ENCODE measurements around the gene SCD.
A peak's percentile ranks its signal among the peaks of the same experiment; 100 is the strongest.
"Not testable (repeated sequence)": the region's sequence is repeated elsewhere in the genome, so short reads cannot be mapped to it uniquely, and the experiment has no call there.

The SCD gene

DNA sequence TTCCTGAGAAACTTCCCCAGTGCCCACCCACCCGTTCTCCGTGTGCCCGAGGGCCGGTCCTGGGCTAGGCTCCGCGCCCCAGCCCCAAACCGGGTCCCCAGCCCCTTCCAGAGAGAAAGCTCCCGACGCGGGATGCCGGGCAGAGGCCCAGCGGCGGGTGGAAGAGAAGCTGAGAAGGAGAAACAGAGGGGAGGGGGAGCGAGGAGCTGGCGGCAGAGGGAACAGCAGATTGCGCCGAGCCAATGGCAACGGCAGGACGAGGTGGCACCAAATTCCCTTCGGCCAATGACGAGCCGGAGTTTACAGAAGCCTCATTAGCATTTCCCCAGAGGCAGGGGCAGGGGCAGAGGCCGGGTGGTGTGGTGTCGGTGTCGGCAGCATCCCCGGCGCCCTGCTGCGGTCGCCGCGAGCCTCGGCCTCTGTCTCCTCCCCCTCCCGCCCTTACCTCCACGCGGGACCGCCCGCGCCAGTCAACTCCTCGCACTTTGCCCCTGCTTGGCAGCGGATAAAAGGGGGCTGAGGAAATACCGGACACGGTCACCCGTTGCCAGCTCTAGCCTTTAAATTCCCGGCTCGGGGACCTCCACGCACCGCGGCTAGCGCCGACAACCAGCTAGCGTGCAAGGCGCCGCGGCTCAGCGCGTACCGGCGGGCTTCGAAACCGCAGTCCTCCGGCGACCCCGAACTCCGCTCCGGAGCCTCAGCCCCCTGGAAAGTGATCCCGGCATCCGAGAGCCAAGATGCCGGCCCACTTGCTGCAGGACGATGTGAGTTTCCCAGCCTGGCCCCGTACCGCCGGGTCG lies at the start of gene SCD:
Gene SCD (plus strand): TSS at position 469 of the 803 bp plus-strand sequence. CDS start 272 bp downstream, at position 741.
- DNase-seq, result peak; percentile 83 to 95

DNA sequence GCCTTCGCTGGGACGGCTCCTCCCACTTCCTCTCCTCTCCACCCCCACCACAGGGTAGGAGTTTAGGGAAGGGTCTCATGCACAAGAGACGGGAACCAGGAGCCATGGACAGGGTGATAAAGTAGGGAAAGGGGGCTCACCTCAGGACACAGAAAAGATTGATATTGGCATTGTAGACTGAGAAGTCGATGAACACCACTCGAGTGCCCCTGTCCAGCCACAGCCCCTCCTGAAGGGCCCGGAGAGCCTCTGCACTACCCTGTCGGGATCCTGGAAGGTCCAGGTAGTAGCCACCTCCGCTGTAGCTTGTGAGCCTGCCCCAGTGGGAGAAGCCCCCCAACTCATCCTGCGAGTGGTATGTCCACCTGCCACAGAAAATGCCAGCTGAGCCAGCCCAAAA lies 49.8 kb upstream of the SCD start:
- DNase-seq, result no peak

DNA sequence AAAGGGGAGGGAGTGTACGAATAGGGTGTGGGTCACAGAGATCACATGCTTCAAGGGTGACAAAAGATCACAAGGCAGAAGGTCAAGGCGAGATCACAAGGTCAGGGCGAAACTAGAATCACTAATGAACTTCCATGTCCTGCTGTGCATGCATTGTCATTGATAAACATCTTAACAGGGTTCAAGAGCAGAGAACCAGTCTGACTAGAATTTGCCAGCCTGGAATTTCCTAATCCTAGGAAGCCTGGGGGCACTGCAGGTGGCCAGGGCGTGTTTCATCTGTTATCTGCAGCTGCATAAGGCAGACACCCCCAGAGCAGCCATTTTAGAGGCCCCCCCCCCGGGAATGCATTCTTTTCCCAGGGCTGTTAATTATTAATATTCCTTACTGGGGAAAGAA lies 45.9 kb upstream of the SCD start:
- not testable (repeated sequence) for DNase-seq

DNA sequence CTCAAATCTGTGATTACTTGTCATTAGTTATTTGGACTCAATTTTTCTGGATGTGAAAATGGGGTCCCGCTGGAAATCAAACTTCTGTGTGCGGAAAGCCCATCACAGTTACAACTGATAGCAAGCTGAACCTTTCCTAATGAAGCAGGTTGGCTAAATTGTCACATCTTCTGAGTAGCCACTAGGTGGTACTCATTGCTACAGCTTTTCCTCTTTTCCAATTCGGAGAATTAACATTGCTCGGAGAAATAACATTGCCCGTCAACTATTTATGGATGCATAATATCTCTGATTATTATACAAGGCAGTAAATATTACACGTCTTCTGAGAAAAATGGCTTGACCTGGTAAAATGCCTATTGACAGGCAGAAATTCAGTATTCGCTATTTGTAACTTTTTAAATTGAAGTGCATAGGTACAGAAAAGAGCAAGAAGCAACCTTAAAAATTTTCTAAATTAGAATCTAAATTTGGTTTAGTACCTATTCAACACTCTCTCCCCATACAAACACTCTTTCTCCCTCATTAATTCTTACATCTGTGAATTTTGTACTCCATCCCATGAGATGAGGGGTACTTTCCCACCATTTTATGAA lies 43.2 kb upstream of the SCD start:
- DNase-seq, result peak in 1 of 2 experiments; percentile 38

DNA sequence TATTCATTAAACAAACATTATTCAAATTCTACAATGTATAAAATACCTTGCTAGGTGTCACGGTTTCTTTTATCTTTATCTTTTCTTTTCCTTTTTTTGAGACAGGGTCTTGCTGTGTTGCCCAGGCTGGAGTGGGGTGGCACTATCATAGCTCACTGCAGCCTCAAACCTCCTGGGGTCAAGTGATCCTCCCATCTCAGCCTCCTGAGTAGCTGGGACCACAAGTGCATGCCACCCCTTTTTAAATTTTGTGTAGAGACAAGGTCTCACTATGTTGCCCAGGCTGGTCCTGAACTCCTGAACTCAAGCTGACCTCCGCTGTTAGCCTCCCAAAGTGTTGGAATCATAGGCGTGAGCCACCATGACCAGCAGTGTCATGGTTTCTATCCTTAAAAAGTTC lies 42.6 kb upstream of the SCD start:
- DNase-seq, result no peak

DNA sequence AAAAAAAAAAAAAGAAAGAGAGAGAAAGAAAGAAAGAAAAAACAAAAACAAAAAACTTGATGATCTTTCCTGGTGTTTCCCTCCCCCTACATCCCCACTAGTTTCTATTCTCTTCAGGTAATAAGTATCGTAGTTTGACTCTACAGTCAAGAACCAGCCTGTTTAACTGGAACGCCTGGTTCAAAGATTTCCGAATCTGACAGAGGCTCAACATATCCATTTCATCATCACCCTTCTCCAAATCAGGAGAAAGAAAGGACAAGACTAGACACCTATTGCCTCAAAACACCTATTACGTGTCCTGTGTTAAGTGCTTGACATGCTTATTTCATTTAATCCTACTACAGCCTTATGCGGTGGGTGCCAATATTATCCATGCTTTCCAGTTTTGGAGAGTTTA lies 40.2 kb upstream of the SCD start:
- DNase-seq, result no peak

DNA sequence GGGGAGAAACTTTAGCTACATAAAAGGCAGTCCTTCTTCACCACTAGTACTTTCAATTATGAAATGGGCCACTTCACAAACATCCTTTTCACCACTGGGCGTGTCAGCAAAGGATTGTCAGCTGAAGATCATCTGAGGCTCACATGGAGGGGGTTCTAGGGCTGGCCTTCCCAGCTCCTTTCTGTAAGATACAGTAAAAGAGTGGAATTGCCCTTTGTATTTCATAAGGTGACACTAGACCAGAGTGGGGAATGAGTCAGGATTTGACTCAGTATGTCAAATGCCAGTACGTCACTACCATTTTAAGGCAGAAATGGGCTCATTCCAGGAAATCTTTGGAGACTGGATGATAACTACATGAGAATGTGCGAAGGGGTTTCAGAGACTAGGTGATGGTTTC lies 39.3 kb upstream of the SCD start:
- DNase-seq, result no peak

DNA sequence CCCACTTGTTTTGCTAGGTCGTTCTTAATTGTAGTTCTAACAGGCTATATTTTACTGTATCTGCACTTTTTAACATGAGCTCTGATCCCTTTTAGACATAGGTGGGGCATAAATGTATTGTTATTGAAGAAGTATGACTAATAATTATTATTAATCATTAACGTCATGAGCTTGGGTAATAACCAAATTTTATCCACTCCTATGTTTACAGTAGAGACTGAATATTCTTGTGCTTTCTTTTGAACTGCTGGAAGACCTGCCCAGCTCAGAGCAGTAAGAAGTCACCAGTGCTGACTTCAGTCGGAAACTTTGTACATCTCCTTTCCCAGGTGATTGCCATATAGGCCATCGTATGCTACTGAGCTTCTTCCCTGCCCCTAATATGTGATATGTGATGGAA lies 35.7 kb upstream of the SCD start:
- no peak for DNase-seq

DNA sequence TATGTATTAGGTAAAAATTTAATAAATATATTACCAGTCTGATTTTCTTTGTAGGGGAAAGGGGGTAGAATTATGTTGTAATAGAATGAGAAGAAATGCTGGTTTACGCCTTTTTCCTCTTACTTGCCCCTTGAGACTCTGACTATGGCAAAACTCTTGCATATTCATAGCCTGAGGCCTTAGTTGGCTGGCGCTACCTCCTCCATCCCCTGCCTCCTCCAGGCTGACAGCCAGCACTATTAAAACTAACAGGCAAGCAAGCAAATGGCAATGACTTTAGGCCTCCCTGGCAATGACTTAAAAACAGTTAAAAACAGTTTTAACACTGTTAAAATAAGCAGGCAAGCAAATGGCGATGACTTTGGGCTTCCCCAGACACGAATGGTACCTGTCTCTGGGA lies 31.4 kb upstream of the SCD start:
- DNase-seq, result no peak

DNA sequence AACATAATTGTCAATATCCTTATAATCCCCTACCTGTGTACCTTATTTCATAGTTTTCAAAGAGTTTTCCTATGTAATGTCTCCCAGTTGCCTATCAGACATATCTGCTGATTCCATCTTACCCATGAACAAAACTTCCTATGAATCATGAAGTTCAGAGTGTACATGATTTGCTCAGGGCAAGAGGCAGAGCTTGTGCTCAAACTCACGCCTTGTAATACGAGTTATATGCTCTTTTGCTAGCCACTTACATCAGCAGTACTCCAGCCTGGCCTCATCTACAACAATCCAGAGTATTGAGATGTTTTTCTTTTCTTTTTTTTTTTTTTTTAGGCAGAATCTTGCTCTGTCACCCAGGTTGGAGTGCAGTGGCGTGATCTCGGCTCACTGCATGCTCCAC lies 28.8 kb upstream of the SCD start:
- DNase-seq, result no peak

DNA sequence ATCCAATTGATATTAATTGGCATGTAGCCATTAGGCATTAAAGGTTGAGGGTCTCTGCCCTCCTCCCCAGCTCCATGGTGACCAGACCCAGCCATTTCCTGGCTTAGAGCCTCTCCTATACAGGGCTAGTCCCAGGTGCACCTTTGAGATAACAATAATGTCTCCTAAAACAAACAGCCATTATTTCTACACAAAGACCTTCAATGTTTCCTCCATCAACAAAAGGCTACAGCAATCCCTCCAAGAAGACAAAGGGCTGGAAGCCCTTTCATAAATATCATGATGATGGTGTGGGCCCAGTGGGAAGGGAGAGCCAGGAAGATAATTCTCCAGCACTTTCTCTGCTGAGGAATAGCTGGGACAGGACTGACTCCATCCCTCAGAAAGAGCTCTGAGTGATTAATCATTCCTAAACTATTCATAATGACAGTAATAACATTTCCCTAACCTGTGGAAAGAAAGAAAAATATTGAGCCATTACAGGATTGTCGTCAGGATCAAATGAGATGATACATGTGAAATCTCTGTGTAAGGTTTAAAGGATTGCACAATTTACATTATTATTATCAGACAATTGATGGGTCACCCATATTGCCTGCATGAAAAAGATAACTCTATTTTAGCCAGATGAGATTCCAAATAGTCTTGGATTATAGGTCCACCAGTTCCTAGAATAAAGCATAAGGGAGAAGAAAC lies 27.2 kb upstream of the SCD start:
- no peak for DNase-seq

DNA sequence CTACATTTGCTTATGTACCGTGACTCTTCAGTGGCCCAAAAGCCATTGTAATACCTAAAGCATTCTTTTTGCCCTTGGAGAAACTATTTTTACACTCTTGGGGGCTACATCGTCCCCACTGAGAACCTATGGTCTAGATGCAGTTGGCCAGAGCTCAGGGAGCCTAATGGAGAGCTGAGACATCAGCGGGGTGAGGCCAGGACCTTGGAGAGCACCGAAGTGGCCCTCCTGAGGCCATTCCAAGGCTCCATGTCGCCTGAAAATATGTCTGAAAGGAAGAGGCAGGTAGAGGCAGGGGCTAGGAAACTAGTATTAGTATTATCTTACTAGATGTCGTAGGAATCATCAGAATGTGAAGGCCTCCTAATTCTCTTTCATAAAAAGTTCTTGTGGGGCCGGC lies 21.9 kb upstream of the SCD start:
- no peak for DNase-seq

DNA sequence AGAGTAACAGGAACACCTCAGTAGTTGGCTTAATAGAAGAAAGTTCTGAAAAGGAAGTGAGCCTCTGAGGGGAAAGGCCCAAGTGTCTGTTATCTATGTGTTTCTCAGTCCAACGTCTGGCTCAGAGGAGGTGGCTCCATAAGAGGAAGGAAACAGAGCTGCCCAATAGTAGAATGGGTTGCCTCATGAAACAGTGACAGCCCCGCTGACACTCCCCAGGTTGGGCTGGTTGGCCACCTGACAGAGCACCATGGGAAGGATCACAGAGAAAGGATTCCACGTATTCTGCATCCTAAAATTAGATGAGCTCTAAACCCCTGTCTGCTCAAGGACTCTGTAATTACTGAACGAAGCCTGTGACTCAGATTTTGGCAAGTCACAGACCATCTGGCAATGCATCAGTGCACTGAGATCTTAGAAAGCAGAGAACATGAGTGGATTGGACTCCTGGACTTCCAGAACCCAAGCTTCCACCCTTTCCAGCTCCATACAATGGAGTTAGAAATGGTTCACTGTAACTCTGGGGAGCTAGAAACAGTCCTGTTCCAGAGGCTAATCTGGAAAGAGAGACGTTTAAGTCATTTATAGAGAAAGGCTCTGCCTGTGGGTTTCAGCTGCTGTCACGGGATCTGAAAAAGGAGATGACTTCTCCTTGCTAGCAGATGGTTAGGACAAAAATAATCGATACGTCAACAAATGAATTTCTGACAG lies 19.9 kb upstream of the SCD start:
- DNase-seq, result no peak

DNA sequence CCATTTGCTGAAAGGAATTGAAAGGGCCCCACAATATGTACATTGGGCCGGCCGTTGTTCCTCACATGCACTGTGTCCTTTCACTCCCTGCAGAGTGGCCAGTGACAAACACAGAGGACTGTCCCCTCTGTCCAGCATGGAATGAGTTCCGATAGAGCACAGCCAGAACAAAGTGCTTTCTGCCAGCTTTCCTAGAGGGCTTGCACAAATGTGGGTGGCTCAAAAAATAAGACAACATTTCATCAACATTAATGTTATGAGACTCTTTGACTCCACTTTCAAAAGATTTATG lies 19.4 kb upstream of the SCD start:
- no peak for DNase-seq

DNA sequence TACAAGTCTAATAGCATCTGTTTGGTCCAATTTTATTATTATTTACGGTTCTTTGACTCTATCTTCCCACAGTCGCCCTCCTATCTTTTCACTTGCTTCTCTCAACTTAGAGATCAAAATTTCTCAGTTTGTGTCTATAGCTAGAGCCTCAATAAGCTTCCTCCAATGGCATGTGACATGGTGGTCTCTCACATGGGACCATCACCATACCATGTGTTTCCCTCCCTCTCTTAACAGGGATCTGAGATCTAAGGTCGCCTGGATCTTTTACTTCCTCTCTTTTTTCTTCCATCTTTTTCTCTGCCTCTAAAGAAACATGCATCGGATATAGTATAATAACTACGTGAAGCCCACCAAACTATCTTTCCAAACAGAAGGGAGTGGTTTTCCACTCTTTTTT lies 18.8 kb upstream of the SCD start:
- DNase-seq, result no peak

DNA sequence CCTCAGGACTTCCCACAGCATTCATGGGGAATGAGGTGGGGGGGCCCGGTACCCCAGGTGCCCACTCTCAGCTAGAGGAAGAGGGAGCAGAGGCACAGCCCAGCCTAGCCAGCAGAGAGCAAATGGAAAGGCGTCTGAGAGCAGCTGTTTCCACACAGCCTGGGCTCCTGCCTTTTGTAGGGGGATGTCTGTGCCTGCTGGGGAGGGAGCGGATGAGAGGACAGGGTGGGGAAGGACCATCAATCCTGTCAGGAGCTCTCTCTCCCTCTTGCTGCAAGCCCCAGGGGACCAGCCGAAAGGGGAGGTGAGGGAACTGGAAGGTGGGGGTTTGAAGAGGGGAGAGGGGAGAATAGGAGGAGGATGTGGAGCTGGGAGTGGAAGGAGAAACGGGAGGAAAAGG lies 17.0 kb upstream of the SCD start, which contains the start of gene PKD2L1:
Gene PKD2L1 (minus strand): TSS at position 150 of the 400 bp plus-strand sequence. CDS start 125 bp downstream, at position 25.
- DNase-seq, result no peak

DNA sequence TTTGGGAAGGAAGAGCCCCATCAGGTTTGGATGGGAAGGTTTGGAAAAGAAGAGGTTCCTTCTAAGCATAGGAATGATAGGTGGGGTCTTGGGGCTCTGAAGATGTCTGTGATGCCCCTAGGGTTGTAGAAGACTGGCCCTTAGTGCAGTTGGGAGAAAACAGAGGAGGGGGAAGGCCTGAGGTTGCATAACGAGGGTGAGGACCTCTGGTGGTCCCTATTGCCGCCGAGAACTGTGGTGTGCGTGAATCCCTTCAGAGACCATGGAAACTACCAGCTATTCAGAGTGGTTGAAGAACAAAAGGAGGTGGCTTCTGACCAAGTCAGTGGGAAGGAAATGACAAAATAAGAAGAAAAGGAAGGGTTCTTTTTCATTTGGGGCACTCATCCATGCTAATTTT lies 13.9 kb upstream of the SCD start:
- DNase-seq, result no peak

DNA sequence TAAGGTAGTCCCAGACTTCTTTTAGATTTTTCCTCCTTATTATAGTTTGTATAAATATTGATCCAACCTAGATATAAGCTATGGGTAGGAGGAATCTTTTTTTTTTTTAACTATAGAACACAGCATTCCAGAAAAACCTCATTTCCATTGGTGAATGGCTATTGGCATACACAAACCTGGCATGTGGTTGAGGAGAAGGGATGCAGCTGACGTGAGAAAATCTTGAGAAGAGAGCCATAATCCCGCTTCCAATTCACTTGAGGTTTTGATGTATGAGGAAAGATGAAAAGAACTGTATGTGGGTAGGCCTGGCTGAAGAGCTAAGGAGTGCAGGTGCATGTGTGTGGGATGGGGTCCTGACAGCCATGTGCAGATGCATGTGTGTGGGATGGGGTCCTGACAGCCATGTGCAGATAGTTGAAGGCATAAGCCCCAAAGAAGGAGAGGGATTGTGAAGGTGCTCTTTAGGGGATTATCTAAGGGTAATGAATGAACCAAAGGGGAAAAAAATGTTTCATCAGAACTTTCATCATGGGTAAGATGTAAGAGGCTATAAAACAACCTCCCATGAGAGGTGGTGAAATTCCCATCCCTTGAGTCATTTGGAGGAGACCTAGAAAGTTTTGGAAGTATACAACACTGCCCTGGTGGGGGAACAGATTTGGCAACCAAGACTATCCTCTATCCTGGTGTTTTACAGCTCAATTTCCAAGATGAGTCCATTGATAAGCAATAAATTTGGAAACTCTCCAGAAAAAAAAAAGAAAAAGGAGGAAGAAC lies 13.2 kb upstream of the SCD start:
- DNase-seq, result no peak

DNA sequence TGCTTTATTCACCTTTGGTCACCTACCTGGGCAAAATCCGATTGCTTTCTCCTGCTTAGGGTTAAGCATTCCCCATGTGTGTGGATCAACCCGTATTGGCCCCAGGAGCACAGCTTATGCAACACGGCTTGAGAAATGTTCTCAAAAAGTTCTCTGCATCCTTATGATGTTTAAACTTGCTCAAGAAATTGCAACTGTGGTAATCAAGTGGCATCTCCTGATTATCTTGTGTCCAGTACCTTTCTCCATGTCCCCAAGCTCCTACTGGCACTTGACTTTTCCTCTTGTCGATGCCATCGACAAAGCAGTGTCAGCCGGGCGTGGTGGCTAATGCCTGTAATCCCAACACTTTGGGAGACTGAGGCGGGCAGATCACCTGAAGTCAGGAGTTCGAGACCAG lies 12.3 kb upstream of the SCD start:
- no peak for DNase-seq

DNA sequence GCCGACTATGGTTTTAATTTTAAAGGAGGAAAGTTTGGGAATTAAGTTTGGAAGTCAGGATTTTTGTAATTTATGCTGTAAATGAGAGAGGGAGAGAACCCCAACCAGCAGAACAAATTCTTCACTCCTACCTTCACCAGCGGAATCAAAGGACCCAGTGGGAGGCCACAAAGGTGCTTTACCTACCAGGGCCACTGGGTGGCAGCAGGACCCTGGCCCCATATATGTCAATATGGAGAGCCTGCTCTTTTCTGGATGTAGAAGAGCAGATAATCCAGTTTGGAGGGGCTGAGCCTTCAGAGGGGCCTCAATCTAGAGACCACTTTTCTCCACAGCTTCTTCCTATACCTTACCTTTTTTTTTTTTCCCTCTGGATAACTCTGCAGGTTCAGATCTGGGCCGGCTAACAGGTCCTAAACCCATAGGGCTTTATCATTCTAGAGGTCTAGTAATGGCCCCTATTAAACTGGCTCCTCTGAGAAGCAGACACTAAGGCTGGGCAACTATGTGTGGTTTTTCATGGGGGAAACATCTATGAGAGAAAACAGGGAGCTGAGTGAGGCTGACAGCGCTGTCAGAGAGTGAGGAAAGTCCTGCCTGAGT lies 8.5 kb upstream of the SCD start:
- DNase-seq, result peak in 1 of 2 experiments; percentile 74

DNA sequence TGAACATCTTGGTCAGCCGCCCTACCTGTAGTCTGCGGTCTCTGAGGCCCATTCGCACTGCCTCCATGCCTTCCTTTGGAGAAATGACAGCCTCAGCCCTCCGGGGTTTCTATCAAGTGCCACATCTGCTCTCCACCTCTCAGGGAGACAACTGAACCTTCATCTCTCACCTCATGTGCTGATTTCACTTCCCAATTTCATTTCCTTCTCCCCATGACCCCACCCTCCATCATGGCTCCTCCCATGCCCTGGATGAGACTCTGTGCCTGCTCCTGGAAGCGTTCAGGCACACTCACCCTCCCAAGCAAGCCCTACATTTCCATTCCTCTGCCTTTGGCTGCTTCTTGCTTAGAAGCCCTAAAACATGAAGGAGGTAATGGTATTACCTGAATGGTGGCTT lies 7.8 kb upstream of the SCD start:
- DNase-seq, result no peak
